ENCODE data around the gene PRM2.

PRM2 gene

GRCh38 chr16:11232852-11233726, 43.2 kb downstream of the PRM2 start:
- no peak for TF ChIP-seq SIN3A (IDR thresholded peaks at IDR 0.05; ENCODE audit: borderline replicate concordance, insufficient read depth, low read length)

- no peak for TF ChIP-seq SIN3A (IDR thresholded peaks at IDR 0.05; ENCODE audit: borderline replicate concordance, insufficient read depth, low read length)
- TF ChIP-seq POLR2AphosphoS5 (IDR thresholded peaks at IDR 0.05; ENCODE audit: low read depth, low read length): no peak
- no peak for TF ChIP-seq REST (IDR thresholded peaks at IDR 0.05; ENCODE audit: insufficient read depth in 1 of 2, low read depth in 2 of 2, low read length in 2 of 2)
- no peak for TF ChIP-seq FOXP2 (optimal IDR thresholded peaks at IDR 0.05; ENCODE audit: borderline replicate concordance, extremely low read depth, extremely low read length, insufficient read depth)
- no peak for TF ChIP-seq TAF1 (IDR thresholded peaks at IDR 0.05; ENCODE audit: borderline replicate concordance, insufficient read depth, low read length)
Measured at GRCh38 chr16:11232302-11232851, 43.9 kb downstream of the PRM2 start.

GRCh38 chr16:11231367-11231970, 44.8 kb downstream of the PRM2 start:
- TF ChIP-seq SIN3A (IDR thresholded peaks at IDR 0.05; ENCODE audit: borderline replicate concordance, insufficient read depth, low read length): no peak
- no peak for TF ChIP-seq POLR2AphosphoS5 (IDR thresholded peaks at IDR 0.05; ENCODE audit: low read depth, low read length)

- TF ChIP-seq REST (IDR thresholded peaks at IDR 0.05; ENCODE audit: insufficient read depth in 1 of 2, low read depth in 2 of 2, low read length in 2 of 2) (no peak), FOXP2 (optimal IDR thresholded peaks at IDR 0.05; ENCODE audit: borderline replicate concordance, extremely low read depth, extremely low read length, insufficient read depth) (no peak), POLR2AphosphoS5 (IDR thresholded peaks at IDR 0.05; ENCODE audit: low read depth, low read length) (no peak), TAF1 (IDR thresholded peaks at IDR 0.05; ENCODE audit: borderline replicate concordance, insufficient read depth, low read length) (no peak)
Measured at GRCh38 chr16:11229906-11230305, 46.4 kb downstream of the PRM2 start.

GRCh38 chr16:11229432-11229831, 46.8 kb downstream of the PRM2 start:
- no peak for TF ChIP-seq POLR2AphosphoS5 (IDR thresholded peaks at IDR 0.05; ENCODE audit: low read depth, low read length)
- no peak for TF ChIP-seq FOXP2 (optimal IDR thresholded peaks at IDR 0.05; ENCODE audit: borderline replicate concordance, extremely low read depth, extremely low read length, insufficient read depth)
- no peak for TF ChIP-seq REST (IDR thresholded peaks at IDR 0.05; ENCODE audit: insufficient read depth in 1 of 2, low read depth in 2 of 2, low read length in 2 of 2)
- TF ChIP-seq TAF1 (IDR thresholded peaks at IDR 0.05; ENCODE audit: borderline replicate concordance, insufficient read depth, low read length): no peak
- no peak for TF ChIP-seq SIN3A (IDR thresholded peaks at IDR 0.05; ENCODE audit: borderline replicate concordance, insufficient read depth, low read length)

Measured in PFSK-1 (cell line).